ENCODE measurements around the gene GMDS. TPM values are rescaled to one million over a fixed set of nuclear protein-coding genes. Genes with fewer than 3 reads are reported as not detected.

GMDS gene
- total and polyA plus RNA-seq, 2 of the 13 experiments (the other 11 are each of a cell fraction or from before 2014, with no cell fraction given): 64.4 to 112 TPM

GRCh38 chr6:1849691-1850090 lies 395.7 kb downstream of the GMDS start:
- FAIRE-seq (no peak), ATAC-seq (no peak), DNase-seq (ENCODE audit: low spot score) (no peak)
- H3K9ac ChIP-seq (ENCODE audit: insufficient read depth, low read depth, low read length): no peak overlapping the region
- POLR2A ChIA-PET: no interaction called here
- BruUV-seq (replicated peaks): no TSS peak
- no peaks in the 10 kb centered on the region for H3K4me1 ChIP-seq (ENCODE audit: insufficient read depth, low read length)
- intact Hi-C loops (cut with micrococcal nuclease; ENCODE audit: unreplicated experiment): no loop called here
- no peaks in the 10 kb centered on the region; the same call in 1 of the 2 replicates for H4K20me1 ChIP-seq (ENCODE audit: insufficient read depth, low read length)
- H3K27ac ChIP-seq (ENCODE audit: extremely low read length, insufficient read depth, low read length): no peak overlapping the region
- H2AFZ ChIP-seq (ENCODE audit: low read length): no peak overlapping the region
- H3K4me2 ChIP-seq (ENCODE audit: low read depth, low read length): no peak overlapping the region
- H3K36me3 ChIP-seq (replicated peaks in 1 of 2; ENCODE audit: control insufficient read depth in 1 of 2, insufficient read depth in 2 of 2, low read length in 2 of 2): peaks cover 0 to 21% of the 10 kb centered on the region in 2 experiments; a peak in 3 of 5 replicates
- no peaks in the 10 kb centered on the region for H3K27me3 ChIP-seq (ENCODE audit: control insufficient read depth in 1 of 2, insufficient read depth in 2 of 2, low read length in 2 of 2)
- in situ Hi-C loops (cut with HindIII; ENCODE audit: extremely low pct_ligation_motif_present, low pct_unique_long_range_greater_than_20kb): no loop called here
- no peaks in the 10 kb centered on the region for H3K9me3 ChIP-seq (ENCODE audit: low read length)
- WGBS (ENCODE audit: low lambda C conversion rate): 94% methylated on average over 5 of the region's 5 CpGs
- CTCF ChIA-PET (ENCODE audit: low intra/inter-chr PET ratio, low total read pairs): no interaction called here
- TF ChIP-seq ZNF570 (CRISPR knock-in tag; IDR thresholded peaks at IDR 0.05; ENCODE audit: borderline replicate concordance) (no peak), PPARG (CRISPR knock-in tag; conservative IDR thresholded peaks at IDR 0.05) (no peak), ELF3 (CRISPR knock-in tag; IDR thresholded peaks at IDR 0.05) (no peak), KDM5A (IDR thresholded peaks at IDR 0.05; ENCODE audit: borderline replicate concordance, low read length) (no peak), KAT8 (CRISPR knock-in tag; IDR thresholded peaks at IDR 0.05) (no peak), ZNF749 (CRISPR knock-in tag; IDR thresholded peaks at IDR 0.05; ENCODE audit: borderline replicate concordance) (no peak), ZNF678 (CRISPR knock-in tag; IDR thresholded peaks at IDR 0.05) (no peak), JUND (CRISPR knock-in tag; IDR thresholded peaks at IDR 0.05) (no peak), ZNF577 (CRISPR knock-in tag; IDR thresholded peaks at IDR 0.05; ENCODE audit: borderline replicate concordance, low read depth) (no peak), MTERF4 (CRISPR knock-in tag; IDR thresholded peaks at IDR 0.05) (no peak), ZNF615 (CRISPR knock-in tag; IDR thresholded peaks at IDR 0.05; ENCODE audit: borderline replicate concordance) (no peak), CEBPB (IDR thresholded peaks at IDR 0.05; ENCODE audit: borderline replicate concordance, low read depth, low read length) (no peak), FOXC1 (CRISPR knock-in tag; IDR thresholded peaks at IDR 0.05; ENCODE audit: borderline replicate concordance) (no peak)
- H3K79me2 ChIP-seq (ENCODE audit: insufficient read depth, low read length): no peaks in the 10 kb centered on the region
- H3K4me3 ChIP-seq (replicated peaks in 1 of 3; ENCODE audit: insufficient read depth in 1 of 3, low read depth in 2 of 3, low read length in 3 of 3): no peak overlapping the region
